ENCODE results near the gene PCDHB15. TPM values are rescaled to one million over a fixed set of nuclear protein-coding genes. Genes with fewer than 3 reads are reported as not detected.
A peak's percentile ranks its signal among the peaks of the same experiment; 100 is the strongest.

Gene PCDHB15
- total RNA-seq, 1 experiment from 2014 or later = 0.91 TPM

- no peak for TF ChIP-seq CTCF (IDR thresholded peaks at IDR 0.05; ENCODE audit: unreplicated experiment)
- POLR2A ChIA-PET = no interaction called here
- Mint-ChIP-seq H3K9me3 (ENCODE audit: unreplicated experiment) (peaks cover 60% of the 10 kb centered on the region), H3K4me1 (ENCODE audit: insufficient read depth, unreplicated experiment) (no peaks in the 10 kb centered on the region), H3K36me3 (ENCODE audit: insufficient read depth, unreplicated experiment) (no peaks in the 10 kb centered on the region), H3K27ac (ENCODE audit: low read depth, unreplicated experiment) (no peak overlapping the region), H3K27me3 (ENCODE audit: insufficient read depth, unreplicated experiment) (no peaks in the 10 kb centered on the region), H3K4me3 (ENCODE audit: unreplicated experiment) (no peak overlapping the region)
- CTCF ChIA-PET = no interaction called here
- DNase-seq (ENCODE audit: unreplicated experiment) = no peak
- intact Hi-C loops (cut with micrococcal nuclease) = no loop called here
- no TSS peak for BruUV-seq (replicated peaks)
Measured at GRCh38 chr5:141258464-141258863, 13.3 kb downstream of the PCDHB15 start.

- Mint-ChIP-seq H3K4me1 (ENCODE audit: insufficient read depth, unreplicated experiment) (no peaks in the 10 kb centered on the region), H3K27ac (ENCODE audit: low read depth, unreplicated experiment) (no peak overlapping the region), H3K27me3 (ENCODE audit: insufficient read depth, unreplicated experiment) (no peaks in the 10 kb centered on the region), H3K36me3 (ENCODE audit: insufficient read depth, unreplicated experiment) (no peaks in the 10 kb centered on the region), H3K9me3 (ENCODE audit: unreplicated experiment) (peaks cover 64% of the 10 kb centered on the region), H3K4me3 (ENCODE audit: unreplicated experiment) (no peak overlapping the region)
- no peak for TF ChIP-seq CTCF (IDR thresholded peaks at IDR 0.05; ENCODE audit: unreplicated experiment)
- POLR2A ChIA-PET = no interaction called here
- CTCF ChIA-PET = interaction anchor here (0.6 kb wide), 1 partner anchor 389 kb away, joined by 7 read pairs; no protein-coding TSS in a partner anchor
- BruUV-seq (replicated peaks) = no TSS peak
- intact Hi-C loops (cut with micrococcal nuclease) = no loop called here
- no peak for DNase-seq (ENCODE audit: unreplicated experiment)
Measured at GRCh38 chr5:141258948-141259347, 13.8 kb downstream of the PCDHB15 start.

GRCh38 chr5:141260458-141261237 lies 15.5 kb downstream of the PCDHB15 start:
- ChIA-PET POLR2A (interaction anchor here (0.7 kb wide), 1 partner anchor 62 kb away, joined by 3 read pairs; no protein-coding TSS in a partner anchor), CTCF (interaction anchor here (0.9 kb wide), 1 partner anchor 307 kb away, joined by 3 read pairs; no protein-coding TSS in a partner anchor)
- intact Hi-C loops (cut with micrococcal nuclease) = no loop called here
- Mint-ChIP-seq H3K4me1 (ENCODE audit: insufficient read depth, unreplicated experiment) (no peaks in the 10 kb centered on the region), H3K4me3 (ENCODE audit: unreplicated experiment) (no peak overlapping the region), H3K27ac (ENCODE audit: low read depth, unreplicated experiment) (no peak overlapping the region), H3K36me3 (ENCODE audit: insufficient read depth, unreplicated experiment) (no peaks in the 10 kb centered on the region), H3K27me3 (ENCODE audit: insufficient read depth, unreplicated experiment) (no peaks in the 10 kb centered on the region), H3K9me3 (ENCODE audit: unreplicated experiment) (peaks cover 67% of the 10 kb centered on the region)
- peak; percentile 23 for DNase-seq (ENCODE audit: unreplicated experiment)
- TF ChIP-seq CTCF (IDR thresholded peaks at IDR 0.05; ENCODE audit: unreplicated experiment) = no peak
- BruUV-seq (replicated peaks) = no TSS peak

GRCh38 chr5:141261238-141261546 lies 16.0 kb downstream of the PCDHB15 start:
- Mint-ChIP-seq H3K27ac (ENCODE audit: low read depth, unreplicated experiment) (no peak overlapping the region), H3K4me3 (ENCODE audit: unreplicated experiment) (no peak overlapping the region), H3K4me1 (ENCODE audit: insufficient read depth, unreplicated experiment) (no peaks in the 10 kb centered on the region), H3K9me3 (ENCODE audit: unreplicated experiment) (peaks cover 67% of the 10 kb centered on the region), H3K36me3 (ENCODE audit: insufficient read depth, unreplicated experiment) (no peaks in the 10 kb centered on the region), H3K27me3 (ENCODE audit: insufficient read depth, unreplicated experiment) (no peaks in the 10 kb centered on the region)
- no TSS peak for BruUV-seq (replicated peaks)
- CTCF ChIA-PET = interaction anchor here (0.9 kb wide), 1 partner anchor 306 kb away, joined by 3 read pairs; no protein-coding TSS in a partner anchor
- POLR2A ChIA-PET = interaction anchor here (0.7 kb wide), 2 partner anchors 54 to 61 kb away, joined by 3 read pairs; no protein-coding TSS in a partner anchor
- no peak for DNase-seq (ENCODE audit: unreplicated experiment)
- intact Hi-C loops (cut with micrococcal nuclease) = no loop called here
- no peak for TF ChIP-seq CTCF (IDR thresholded peaks at IDR 0.05; ENCODE audit: unreplicated experiment)
